Loucy (cell line): ENCODE measurements around the gene OR13A1.

Experiments used
- H2AFZ ChIP-seq: fragments of 200-600 bp; sonication (generic); 2 replicates; pipeline ENCODE4 v1.6.0; 2016; ENCODE audit warnings: antibody characterized with exemption, mild to moderate bottlenecking, low read length, moderate library complexity
- H3F3A ChIP-seq: fragments of 200-600 bp; 2 replicates; pipeline ENCODE4 v1.6.0; 2016; ENCODE audit warnings: antibody characterized with exemption, low read depth, mild to moderate bottlenecking
- H3K27me3 ChIP-seq: fragments of 200-600 bp; sonication (generic); 2 replicates; pipeline ENCODE4 v1.6.1; 2014; ENCODE audit warnings: low read length, mild to moderate bottlenecking; ENCODE audit not compliant: insufficient read depth, poor library complexity, severe bottlenecking
- H3K36me3 ChIP-seq: fragments of 200-600 bp; sonication (generic); 2 replicates; pipeline ENCODE4 v1.6.1; 2016; ENCODE audit warnings: low read length; ENCODE audit not compliant: insufficient read depth
- H3K4me1 ChIP-seq: fragments of 200-600 bp; sonication (generic); 2 replicates; pipeline ENCODE4 v1.5.1; 2014; ENCODE audit warnings: low read length, mild to moderate bottlenecking; ENCODE audit not compliant: insufficient read depth, poor library complexity, severe bottlenecking
- H3K4me2 ChIP-seq: fragments of 200-600 bp; sonication (generic); 2 replicates; pipeline ENCODE4 v1.6.0; 2014; ENCODE audit warnings: antibody characterized with exemption, low read length, low read depth, mild to moderate bottlenecking; ENCODE audit not compliant: poor library complexity, severe bottlenecking
- H3K4me3 ChIP-seq: fragments of 200-600 bp; sonication (generic); 2 replicates; pipeline ENCODE4 v1.5.1; 2014; ENCODE audit warnings: low read length, mild to moderate bottlenecking, mixed read lengths; ENCODE audit not compliant: poor library complexity, severe bottlenecking
- H3K79me2 ChIP-seq: fragments of 200-600 bp; sonication (generic); 2 replicates; pipeline ENCODE4 v1.6.1; 2014; ENCODE audit warnings: low read length; ENCODE audit not compliant: insufficient read depth
- H3K9ac ChIP-seq: fragments of 200-600 bp; sonication (generic); 2 replicates; pipeline ENCODE4 v1.6.0; 2014; ENCODE audit warnings: mild to moderate bottlenecking, low read depth, low read length, moderate library complexity; ENCODE audit not compliant: poor library complexity, severe bottlenecking
- H3K9me2 ChIP-seq: fragments of 200-600 bp; sonication (generic); replicated peaks from 2 replicates; pipeline ENCODE4 v1.6.1; 2016; ENCODE audit warnings: low read depth, low read length, mixed read lengths
- H3K9me3 ChIP-seq: fragments of 200-600 bp; sonication (generic); 2 replicates; pipeline ENCODE4 v1.6.1; 2014; ENCODE audit warnings: mild to moderate bottlenecking, antibody characterized with exemption, low read length, low read depth; ENCODE audit not compliant: insufficient read depth
- H4K20me1 ChIP-seq: fragments of 200-600 bp; sonication (generic); 2 replicates; pipeline ENCODE4 v1.6.0; 2014; ENCODE audit warnings: antibody characterized with exemption, low read length, mild to moderate bottlenecking; ENCODE audit not compliant: insufficient read depth, poor library complexity, severe bottlenecking
- EZH2phosphoT487 ChIP-seq: fragments of 200-600 bp; IDR thresholded peaks from 2 replicates; pipeline ENCODE4 v1.6.1; 2018; ENCODE audit warnings: antibody characterized with exemption, mild to moderate bottlenecking, moderate library complexity, borderline replicate concordance
- TF ChIP-seq, protein P1 (sequence below): fragments of 200-600 bp; sonication (generic); conservative IDR thresholded peaks from 2 replicates; pipeline ENCODE4 v1.5.1; 2014; ENCODE audit warnings: mild to moderate bottlenecking, antibody characterized with exemption, low read length

Gene OR13A1

DNA sequence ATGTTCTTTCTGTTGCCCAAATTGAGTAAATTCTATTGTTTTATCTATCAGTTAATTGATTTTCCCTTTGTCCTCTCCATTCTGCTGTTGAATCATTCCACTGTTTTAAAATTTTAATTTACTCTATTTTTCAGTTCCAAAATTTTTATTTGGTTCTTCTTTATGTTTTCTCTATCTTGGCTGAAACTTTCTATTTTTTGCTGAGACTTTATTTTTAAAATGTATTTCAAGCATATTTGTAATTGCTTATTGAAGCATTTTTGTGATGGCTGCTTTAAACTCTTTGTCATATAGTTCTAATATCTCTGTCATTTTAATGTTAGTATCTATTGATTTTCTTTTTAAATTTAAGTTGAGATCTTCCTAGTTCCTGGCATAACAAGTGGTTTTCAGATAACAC, 60.5 kb downstream of the OR13A1 start:
- no peaks in the 10 kb centered on the region for H3K79me2 ChIP-seq
- no peak overlapping the region for H3K4me2 ChIP-seq
- TF ChIP-seq EZH2phosphoT487 = no peak
- TF ChIP-seq, protein P1, sequence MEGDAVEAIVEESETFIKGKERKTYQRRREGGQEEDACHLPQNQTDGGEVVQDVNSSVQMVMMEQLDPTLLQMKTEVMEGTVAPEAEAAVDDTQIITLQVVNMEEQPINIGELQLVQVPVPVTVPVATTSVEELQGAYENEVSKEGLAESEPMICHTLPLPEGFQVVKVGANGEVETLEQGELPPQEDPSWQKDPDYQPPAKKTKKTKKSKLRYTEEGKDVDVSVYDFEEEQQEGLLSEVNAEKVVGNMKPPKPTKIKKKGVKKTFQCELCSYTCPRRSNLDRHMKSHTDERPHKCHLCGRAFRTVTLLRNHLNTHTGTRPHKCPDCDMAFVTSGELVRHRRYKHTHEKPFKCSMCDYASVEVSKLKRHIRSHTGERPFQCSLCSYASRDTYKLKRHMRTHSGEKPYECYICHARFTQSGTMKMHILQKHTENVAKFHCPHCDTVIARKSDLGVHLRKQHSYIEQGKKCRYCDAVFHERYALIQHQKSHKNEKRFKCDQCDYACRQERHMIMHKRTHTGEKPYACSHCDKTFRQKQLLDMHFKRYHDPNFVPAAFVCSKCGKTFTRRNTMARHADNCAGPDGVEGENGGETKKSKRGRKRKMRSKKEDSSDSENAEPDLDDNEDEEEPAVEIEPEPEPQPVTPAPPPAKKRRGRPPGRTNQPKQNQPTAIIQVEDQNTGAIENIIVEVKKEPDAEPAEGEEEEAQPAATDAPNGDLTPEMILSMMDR = no peak
- no peaks in the 10 kb centered on the region for H3K36me3 ChIP-seq
- H3K4me3 ChIP-seq = no peak overlapping the region
- no peaks in the 10 kb centered on the region for H3K27me3 ChIP-seq
- no peaks in the 10 kb centered on the region for H4K20me1 ChIP-seq
- no peak overlapping the region for H2AFZ ChIP-seq
- no peaks in the 10 kb centered on the region for H3K9me3 ChIP-seq
- H3K9ac ChIP-seq = no peak overlapping the region
- H3K4me1 ChIP-seq = no peaks in the 10 kb centered on the region
- no peaks in the 10 kb centered on the region for H3K9me2 ChIP-seq
- H3F3A ChIP-seq = no peaks in the 10 kb centered on the region

DNA sequence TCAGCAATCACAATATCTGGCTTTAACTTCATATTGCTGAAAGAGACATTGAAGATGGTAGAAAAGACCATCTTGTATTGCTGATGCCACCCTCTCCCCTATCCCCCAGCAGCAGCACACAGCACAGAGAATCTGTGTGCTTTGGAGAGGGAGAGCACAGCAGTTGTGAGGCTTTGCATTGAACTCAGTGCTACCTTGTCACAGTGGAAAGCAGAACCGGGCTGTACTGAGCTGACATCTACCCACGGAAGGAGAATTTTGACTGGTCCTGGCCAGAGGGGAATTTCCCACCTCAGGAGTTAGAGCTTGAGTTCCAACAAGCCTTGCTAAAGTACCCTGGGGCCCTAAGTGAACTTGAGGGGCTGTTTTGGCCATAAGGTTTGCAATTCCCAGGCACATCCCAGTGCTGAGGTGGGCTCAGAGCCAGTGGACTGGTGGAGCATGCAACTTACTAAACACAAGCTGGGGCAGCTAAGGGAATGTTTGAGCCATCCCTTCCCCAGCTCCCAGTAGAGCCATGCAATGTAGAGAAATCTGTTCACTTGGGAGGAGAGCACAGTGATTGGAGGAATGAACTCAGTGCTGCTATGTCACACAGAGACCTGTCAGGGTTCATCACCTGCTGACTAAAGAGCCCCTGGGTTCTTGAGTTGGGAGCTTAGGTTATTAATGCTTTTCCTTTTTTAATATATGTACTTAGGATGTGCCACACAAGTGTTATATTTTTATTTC, 62.1 kb downstream of the OR13A1 start:
- H3K79me2 ChIP-seq = no peaks in the 10 kb centered on the region

More for the DNA sequence above, 62.1 kb downstream of the OR13A1 start:
- H2AFZ ChIP-seq = no peak overlapping the region
- no peaks in the 10 kb centered on the region for H3K36me3 ChIP-seq
- no peaks in the 10 kb centered on the region for H3K27me3 ChIP-seq
- no peaks in the 10 kb centered on the region for H4K20me1 ChIP-seq
- H3K9me3 ChIP-seq = no peaks in the 10 kb centered on the region
- no peak overlapping the region for H3K4me3 ChIP-seq
- no peak overlapping the region for H3K9ac ChIP-seq
- no peak overlapping the region for H3K4me2 ChIP-seq
- H3F3A ChIP-seq = no peaks in the 10 kb centered on the region
- TF ChIP-seq, protein P1 = no peak
- TF ChIP-seq EZH2phosphoT487 = no peak
- no peaks in the 10 kb centered on the region for H3K9me2 ChIP-seq
- H3K4me1 ChIP-seq = no peaks in the 10 kb centered on the region
